Mesenteric fat pad (tissue), 1 donor: ENCODE results near the gene EPHA10. TPM values are rescaled to one million over a fixed set of nuclear protein-coding genes. Genes with fewer than 3 reads are reported as not detected.
"Not testable (repeated sequence)": the region's sequence is repeated elsewhere in the genome, so short reads cannot be mapped to it uniquely, and the experiment has no call there.

Source experiments
- DNase-seq: peaks from one replicate; pipeline ENCODE4 v3.0.0-alpha.2; 2020; ENCODE audit warnings: low spot score
- total RNA-seq: library from RNA; stranded (reverse); fragmentation: NEBNext Ultra II Directional; extraction: Animal tissue kit (Norgen Biotek cat#: 25700); gene quantifications from one replicate; pipeline ENCODE4 v1.2.1, GENCODE V29; 2021
- donor health status: DM: yes; HTN: yes; CAD: no.

Gene EPHA10
- total RNA-seq, 1 donor from 2014 or later: not detected

DNA sequence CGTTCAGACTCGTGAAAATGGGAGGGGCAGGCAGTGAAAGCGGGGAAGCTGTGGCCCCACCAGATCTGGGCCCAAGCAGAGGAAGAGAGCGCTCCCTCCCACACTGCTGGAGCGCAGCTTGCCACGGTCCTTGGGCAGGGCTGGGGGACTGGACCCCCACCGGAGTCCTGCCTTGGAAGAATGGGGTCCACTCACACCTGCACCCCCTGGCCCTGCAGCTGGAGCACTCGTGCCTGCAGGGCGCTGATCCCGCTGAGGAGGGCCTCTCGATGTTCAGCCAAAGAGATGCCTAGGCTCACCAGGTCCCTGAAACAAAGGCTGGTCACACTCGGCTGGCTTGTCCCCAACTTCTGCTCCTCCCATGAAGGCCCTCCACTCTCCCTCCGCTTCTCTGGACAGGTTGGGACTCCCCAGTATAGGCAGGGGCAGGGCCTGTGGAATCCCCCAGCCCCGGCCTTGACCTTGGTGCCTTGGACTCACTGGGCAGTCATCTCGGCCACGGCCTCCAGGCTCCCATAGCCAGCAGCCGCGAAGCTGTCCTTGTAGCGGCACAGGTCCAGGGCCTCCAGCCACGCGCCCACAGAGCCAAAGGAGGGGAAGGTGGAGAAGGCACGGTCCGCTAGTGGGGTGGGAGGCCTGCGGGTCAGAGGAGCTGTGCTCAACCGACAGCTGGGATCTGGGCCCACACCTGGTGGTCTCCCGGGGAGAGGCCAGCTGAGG is 46.6 kb downstream of the EPHA10 start:
- DNase-seq: no peak

GRCh38 chr1:37717631-37718030 is 47.3 kb downstream of the EPHA10 start:
- peak; percentile 81 for DNase-seq

DNA sequence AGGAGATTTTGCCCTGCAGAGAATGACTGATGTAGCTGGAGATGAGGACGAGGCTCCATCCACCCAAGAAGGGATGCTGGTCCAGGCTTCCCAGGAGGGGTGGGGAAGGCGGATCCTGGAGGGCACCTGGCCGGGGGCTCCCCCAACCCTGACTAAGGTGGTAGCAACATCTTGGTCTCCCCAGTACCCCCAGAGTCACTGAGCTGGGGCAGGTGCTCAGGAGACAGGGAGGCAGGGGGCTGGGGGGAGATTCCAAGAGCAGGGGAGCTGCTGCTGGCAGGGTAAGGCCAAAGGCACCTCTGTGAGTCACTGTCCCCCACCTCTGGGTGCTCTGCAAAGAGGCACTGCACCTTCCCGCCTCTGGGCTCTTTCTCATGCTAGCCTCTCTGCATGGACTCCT is 48.6 kb downstream of the EPHA10 start:
- peak; percentile 47 for DNase-seq

GRCh38 chr1:37714689-37715088 is 50.2 kb downstream of the EPHA10 start:
- DNase-seq: no peak

DNA sequence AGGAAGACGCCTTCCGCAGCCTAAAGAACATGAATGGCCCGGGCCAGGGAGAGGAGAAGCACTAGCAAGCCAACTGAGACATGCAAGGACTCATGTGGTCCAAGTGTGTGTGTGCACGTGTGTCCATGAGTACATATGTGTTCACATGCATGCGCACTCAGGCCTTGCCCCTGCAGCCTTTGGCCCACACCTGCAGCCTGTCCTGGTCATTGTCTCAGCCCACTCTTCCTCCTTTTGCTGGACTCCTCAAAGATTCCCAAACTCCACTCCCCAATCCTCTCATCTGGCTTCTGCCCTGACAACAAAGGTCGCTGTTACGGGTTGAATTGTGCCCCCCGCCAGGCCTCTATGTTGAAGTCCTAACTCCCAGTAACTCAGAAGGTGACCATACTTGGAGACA is 50.7 kb downstream of the EPHA10 start:
- no peak for DNase-seq

GRCh38 chr1:37708471-37708870 is 56.4 kb downstream of the EPHA10 start:
- no peak for DNase-seq

- DNase-seq: no peak
Observed at GRCh38 chr1:37705399-37705798, 59.5 kb downstream of the EPHA10 start.

DNA sequence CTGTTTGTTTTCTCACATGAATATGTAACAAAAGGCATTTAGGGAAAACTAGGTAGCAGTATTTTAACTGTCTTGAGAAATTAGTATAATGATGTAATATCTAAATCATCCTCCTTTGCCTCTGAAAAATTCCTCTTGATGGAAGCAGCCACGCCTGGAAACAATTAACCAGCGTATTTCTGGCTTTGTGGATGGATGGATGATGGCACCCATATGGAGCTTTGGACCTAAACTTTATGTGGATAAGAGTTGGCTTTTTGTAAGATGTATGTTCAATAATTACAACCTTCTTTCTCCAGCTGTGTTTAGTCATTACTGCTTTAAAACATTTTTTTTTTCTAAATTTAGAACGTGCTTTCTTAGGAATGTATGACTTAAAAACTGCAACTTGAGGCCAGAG is 60.0 kb downstream of the EPHA10 start:
- DNase-seq: no peak

- no peak for DNase-seq
Observed at GRCh38 chr1:37703061-37703460, 61.9 kb downstream of the EPHA10 start.

GRCh38 chr1:37701051-37701450 is 63.9 kb downstream of the EPHA10 start:
- no peak for DNase-seq

- DNase-seq: no peak
Observed at GRCh38 chr1:37699147-37699546, 65.8 kb downstream of the EPHA10 start.

- DNase-seq: no peak
Observed at GRCh38 chr1:37697737-37698136, 67.2 kb downstream of the EPHA10 start.

DNA sequence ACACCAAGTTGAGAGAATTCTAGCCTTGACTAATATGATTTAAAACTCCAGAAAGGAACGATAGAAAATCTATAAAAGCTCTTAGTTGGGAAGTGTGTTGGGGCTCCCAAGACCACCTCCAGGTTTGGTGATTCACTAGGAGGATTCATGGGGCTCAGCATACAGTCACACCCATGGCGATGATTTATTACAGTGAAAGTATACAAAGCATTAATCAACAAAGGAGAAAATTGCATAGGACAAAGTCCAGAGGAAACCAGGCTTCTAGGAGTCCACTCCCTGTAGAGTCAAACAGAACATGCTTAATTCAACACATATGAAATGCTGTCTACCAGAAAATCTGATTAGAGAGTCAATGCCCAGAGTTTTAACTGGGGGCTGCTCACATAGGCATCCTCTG is 67.8 kb downstream of the EPHA10 start:
- no peak for DNase-seq

- no peak for DNase-seq
Observed at GRCh38 chr1:37692834-37693175, 72.1 kb downstream of the EPHA10 start.

DNA sequence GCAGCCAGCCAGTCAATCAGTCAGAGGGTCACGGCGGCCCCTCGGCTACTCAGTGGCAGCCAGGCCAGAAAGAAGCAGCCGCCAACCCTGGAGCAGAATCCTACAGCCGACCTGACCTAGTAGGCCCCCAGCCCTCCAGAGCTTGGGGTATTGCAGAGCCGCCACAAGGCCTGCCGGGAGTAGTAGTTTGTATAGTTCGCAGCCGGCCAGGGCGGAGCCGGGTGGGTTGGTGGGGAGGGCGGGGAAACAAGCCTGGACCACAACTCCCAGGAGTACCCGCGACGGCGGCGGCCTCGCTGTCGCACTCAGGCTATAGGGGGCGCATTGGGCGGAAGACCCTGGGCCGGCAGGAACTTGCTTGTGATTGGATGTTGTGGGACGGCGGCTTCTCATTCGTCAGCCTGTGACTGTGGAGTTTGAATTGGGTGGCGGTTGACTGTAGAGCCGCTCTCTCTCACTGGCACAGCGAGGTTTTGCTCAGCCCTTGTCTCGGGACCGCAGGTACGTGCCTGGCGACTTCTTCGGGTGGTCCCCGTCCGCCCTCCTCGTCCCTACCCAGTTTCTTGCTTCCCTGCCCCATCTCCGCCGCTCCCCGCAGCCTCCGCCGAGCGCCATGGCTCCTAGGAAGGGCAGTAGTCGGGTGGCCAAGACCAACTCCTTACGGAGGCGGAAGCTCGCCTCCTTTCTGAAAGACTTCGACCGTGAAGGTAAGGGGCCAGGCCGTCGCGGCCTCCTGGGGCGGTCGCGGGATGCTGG is 72.7 kb downstream of the EPHA10 start, which contains the start of gene CDCA8:
TSS of gene CDCA8 (plus strand) at position 439 of the 756 bp plus-strand sequence. CDS start at position 614, 175 bp downstream.
- DNase-seq: peak; percentile 98

- DNase-seq: no peak
Observed at GRCh38 chr1:37691497-37692077, 73.3 kb downstream of the EPHA10 start.

GRCh38 chr1:37688926-37689325 is 76.0 kb downstream of the EPHA10 start:
- DNase-seq: no peak

DNA sequence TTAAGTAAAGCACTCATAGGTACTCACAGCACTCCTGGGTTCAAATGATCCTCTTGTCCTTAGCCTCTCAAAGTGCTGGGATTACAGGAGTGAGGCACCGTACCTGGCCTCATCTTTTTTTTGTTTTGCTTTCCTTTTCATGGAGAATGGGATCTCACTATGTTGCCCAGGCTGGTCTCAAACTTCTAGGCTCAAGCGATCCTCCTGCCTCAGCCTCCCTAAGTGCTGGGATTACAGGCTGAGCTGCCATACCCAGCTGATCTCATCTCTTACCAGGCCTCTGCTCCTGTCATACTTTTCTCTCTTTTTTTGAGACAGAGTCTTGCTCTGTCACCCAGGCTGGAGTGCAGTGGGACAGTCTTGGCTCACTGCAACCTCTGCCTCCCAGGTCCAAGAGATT is 77.2 kb downstream of the EPHA10 start:
- DNase-seq: not testable (repeated sequence)

DNA sequence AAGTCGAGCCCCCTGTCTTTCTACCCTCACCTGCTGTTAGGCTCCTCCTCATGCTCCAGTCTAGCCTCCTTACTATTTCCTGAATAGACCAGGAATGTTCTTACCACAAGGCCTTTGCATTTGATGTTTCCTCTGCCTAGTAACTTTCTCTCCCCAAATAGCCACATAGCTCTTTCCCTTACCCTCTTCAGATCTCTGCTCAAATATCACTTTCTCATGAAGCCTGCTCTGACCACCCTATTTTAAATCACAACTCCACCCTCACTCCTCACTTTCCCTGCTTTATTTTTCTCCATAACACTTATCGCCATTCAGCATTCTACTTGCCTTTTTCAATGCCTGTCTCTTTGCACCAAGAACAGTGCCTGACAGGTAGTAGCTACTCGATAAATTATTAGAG is 79.2 kb downstream of the EPHA10 start:
- no peak for DNase-seq

DNA sequence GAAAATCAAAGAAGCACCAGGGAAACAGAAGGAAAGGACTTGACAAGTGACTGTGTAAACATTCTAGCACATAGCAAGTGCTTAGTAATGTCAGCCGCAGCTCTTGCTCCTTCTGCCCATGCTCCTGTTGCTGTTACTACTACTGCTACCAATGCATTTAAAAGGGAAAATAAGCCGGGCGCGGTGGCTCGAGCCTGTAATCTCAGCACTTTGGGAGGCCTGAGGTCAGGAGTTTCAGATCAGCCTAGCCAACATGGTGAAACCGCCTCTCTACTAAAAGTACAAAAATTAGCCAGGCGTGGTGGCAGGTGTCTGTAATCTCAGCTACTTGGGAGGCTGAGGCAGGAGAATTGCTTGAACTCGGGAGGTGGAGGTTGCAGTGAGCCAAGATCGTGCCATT is 80.7 kb downstream of the EPHA10 start:
- DNase-seq: not testable (repeated sequence)

DNA sequence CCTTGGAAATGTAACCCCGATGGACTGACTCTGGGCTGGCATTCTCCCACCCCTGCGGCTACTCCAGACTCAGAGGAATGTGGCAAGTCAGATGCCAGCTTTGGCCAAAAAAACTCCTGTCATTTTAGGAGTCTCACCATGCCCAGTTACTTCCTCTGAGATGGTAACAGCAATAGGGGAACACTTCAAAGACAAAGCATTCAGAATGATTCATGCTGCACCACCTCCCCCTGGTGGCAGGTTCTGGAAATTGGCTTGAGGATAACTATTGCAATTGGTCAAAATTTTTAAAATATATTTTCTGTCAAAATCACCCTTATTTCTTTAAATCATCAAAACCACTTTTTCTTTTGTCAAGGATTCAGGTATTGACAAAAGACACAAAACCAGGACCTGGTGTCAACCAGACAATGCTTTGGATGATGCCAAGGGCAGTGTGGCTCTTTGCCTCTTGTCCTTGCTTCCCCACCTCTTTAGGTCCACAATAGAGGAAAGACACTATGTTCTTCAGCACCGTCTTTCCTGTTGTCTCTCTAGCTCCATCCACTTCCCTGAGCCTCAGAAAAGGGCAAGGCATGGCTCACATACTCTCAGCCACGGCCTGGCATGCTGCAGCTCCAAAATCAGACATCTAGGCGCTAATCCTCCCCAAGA is 82.5 kb downstream of the EPHA10 start:
- no peak for DNase-seq

- no peak for DNase-seq
Observed at GRCh38 chr1:37680933-37681332, 84.0 kb downstream of the EPHA10 start.
